Inflammatory macrophage treated with lipopolysaccharide for 1 hour (primary cell): ENCODE measurements around the gene EPAS1.
"Not testable (repeated sequence)": the region's sequence is repeated elsewhere in the genome, so short reads cannot be mapped to it uniquely, and the experiment has no call there.

Experiments
- DNase-seq, 2 donors: peaks; one replicate each; pipeline ENCODE4 v3.0.0-alpha.2; 2020 to 2022

EPAS1 gene

GRCh38 chr2:46386763-46387162, 89.6 kb downstream of the EPAS1 start:
- DNase-seq, result no peak

GRCh38 chr2:46387292-46387691, 90.1 kb downstream of the EPAS1 start:
- DNase-seq, result no peak

- no peak for DNase-seq
Measured at GRCh38 chr2:46387886-46388515, 90.8 kb downstream of the EPAS1 start.

GRCh38 chr2:46388881-46389280, 91.7 kb downstream of the EPAS1 start:
- DNase-seq, result no peak

GRCh38 chr2:46389417-46389916, 92.3 kb downstream of the EPAS1 start:
- no peak for DNase-seq

- no peak for DNase-seq
Measured at GRCh38 chr2:46390036-46390435, 92.8 kb downstream of the EPAS1 start.

GRCh38 chr2:46390901-46391395, 93.7 kb downstream of the EPAS1 start:
- DNase-seq, result no peak

GRCh38 chr2:46392561-46393346, 95.5 kb downstream of the EPAS1 start:
- no peak for DNase-seq

- no peak for DNase-seq
Measured at GRCh38 chr2:46393347-46393820, 96.2 kb downstream of the EPAS1 start.

GRCh38 chr2:46393865-46394264, 96.7 kb downstream of the EPAS1 start:
- no peak for DNase-seq

GRCh38 chr2:46394649-46395510, 97.7 kb downstream of the EPAS1 start:
- peak in 1 of 2 donors; percentile 36 for DNase-seq

GRCh38 chr2:46395730-46396129, 98.5 kb downstream of the EPAS1 start:
- DNase-seq, result not testable (repeated sequence)

- no peak for DNase-seq
Measured at GRCh38 chr2:46400016-46400415, 102.8 kb downstream of the EPAS1 start.

- DNase-seq, result no peak
Measured at GRCh38 chr2:46402874-46403273, 105.7 kb downstream of the EPAS1 start.

- no peak for DNase-seq
Measured at GRCh38 chr2:46404181-46404759, 107.1 kb downstream of the EPAS1 start.

GRCh38 chr2:46407852-46408455, 110.7 kb downstream of the EPAS1 start:
- DNase-seq, result no peak

- DNase-seq, result no peak
Measured at GRCh38 chr2:46409756-46410155, 112.5 kb downstream of the EPAS1 start.

- no peak for DNase-seq
Measured at GRCh38 chr2:46410273-46411244, 113.4 kb downstream of the EPAS1 start.

- DNase-seq, result no peak
Measured at GRCh38 chr2:46411245-46411641, 114.0 kb downstream of the EPAS1 start.

GRCh38 chr2:46411985-46412384, 114.8 kb downstream of the EPAS1 start:
- no peak for DNase-seq

GRCh38 chr2:46413111-46413510, 115.9 kb downstream of the EPAS1 start:
- no peak for DNase-seq
